Pulmonary artery endothelial cell (primary cell): ENCODE results near the gene LCMT1. TPM values are rescaled to one million over a fixed set of nuclear protein-coding genes. Genes with fewer than 3 reads are reported as not detected.
"Not testable (repeated sequence)": the region's sequence is repeated elsewhere in the genome, so short reads cannot be mapped to it uniquely, and the experiment has no call there.

Experiments used
- DNase-seq: peaks from one replicate; pipeline ENCODE4 v3.0.0-alpha.2; 2011; ENCODE audit warnings: low read depth, low spot score
- total RNA-seq: library from RNA; depleted of rRNA; stranded (reverse); fragments of >200 nt; gene quantifications from 2 replicates; pipeline ENCODE4 v1.2.3, GENCODE V29; 2014

The LCMT1 gene
- total RNA-seq, 1 donor from 2014 or later: 26.6 TPM

- no peak for DNase-seq
These were observed 16.9 kb upstream of the LCMT1 start for GRCh38 chr16:25094596-25094995.

GRCh38 chr16:25095636-25096035 lies 15.9 kb upstream of the LCMT1 start:
- no peak for DNase-seq

GRCh38 chr16:25097276-25097975 lies 14.1 kb upstream of the LCMT1 start:
- DNase-seq: no peak

GRCh38 chr16:25100511-25100910 lies 11.0 kb upstream of the LCMT1 start:
- DNase-seq: no peak

GRCh38 chr16:25106567-25107465 lies 4.7 kb upstream of the LCMT1 start:
- DNase-seq: peak; percentile 59

- DNase-seq: no peak
These were observed 4.1 kb upstream of the LCMT1 start for GRCh38 chr16:25107466-25107792.

GRCh38 chr16:25108054-25108453 lies 3.5 kb upstream of the LCMT1 start:
- DNase-seq: no peak

- DNase-seq: peak; percentile 80
These were observed 1.9 kb upstream of the LCMT1 start for GRCh38 chr16:25109643-25110042.

- no peak for DNase-seq
These were observed 1.1 kb upstream of the LCMT1 start for GRCh38 chr16:25110387-25110947.

GRCh38 chr16:25114121-25114520 lies 2.6 kb downstream of the LCMT1 start:
- no peak for DNase-seq

GRCh38 chr16:25118851-25119578 lies 7.5 kb downstream of the LCMT1 start:
- DNase-seq: no peak

- DNase-seq: no peak
These were observed 10.5 kb downstream of the LCMT1 start for GRCh38 chr16:25121824-25122600.

- no peak for DNase-seq
These were observed 13.0 kb downstream of the LCMT1 start for GRCh38 chr16:25124503-25124902.

GRCh38 chr16:25126086-25126666 lies 14.6 kb downstream of the LCMT1 start:
- DNase-seq: not testable (repeated sequence)

- peak; percentile 22 for DNase-seq
These were observed 15.3 kb downstream of the LCMT1 start for GRCh38 chr16:25126820-25127232.

GRCh38 chr16:25132751-25133150 lies 21.2 kb downstream of the LCMT1 start:
- not testable (repeated sequence) for DNase-seq

- DNase-seq: peak; percentile 26
These were observed 22.7 kb downstream of the LCMT1 start for GRCh38 chr16:25134166-25134700.

GRCh38 chr16:25135254-25135878 lies 23.8 kb downstream of the LCMT1 start:
- DNase-seq: no peak

GRCh38 chr16:25138130-25138529 lies 26.6 kb downstream of the LCMT1 start:
- DNase-seq: no peak

GRCh38 chr16:25140459-25140858 lies 28.9 kb downstream of the LCMT1 start:
- DNase-seq: no peak
